Stimulated activated CD4-positive, alpha-beta T cell treated with anti-CD3 and anti-CD28 coated beads, Interleukin-1b, Interleukin-23, amount 100 ng/mL, for 48 hours (primary cell): ENCODE measurements around the gene SLC4A7.
"Not testable (repeated sequence)": the region's sequence is repeated elsewhere in the genome, so short reads cannot be mapped to it uniquely, and the experiment has no call there.

Source experiments
- DNase-seq: peaks from one replicate; pipeline ENCODE4 v3.0.0-alpha.2; 2020

Gene SLC4A7

GRCh38 chr3:27426926-27427325 lies 57.3 kb downstream of the SLC4A7 start:
- no peak for DNase-seq

GRCh38 chr3:27425896-27426565 lies 58.2 kb downstream of the SLC4A7 start:
- DNase-seq: no peak

- not testable (repeated sequence) for DNase-seq
Measured at GRCh38 chr3:27424812-27425521, 59.2 kb downstream of the SLC4A7 start.

GRCh38 chr3:27423463-27423862 lies 60.7 kb downstream of the SLC4A7 start:
- no peak for DNase-seq

- no peak for DNase-seq
Measured at GRCh38 chr3:27422617-27423016, 61.6 kb downstream of the SLC4A7 start.

GRCh38 chr3:27415202-27415601 lies 69.0 kb downstream of the SLC4A7 start:
- DNase-seq: no peak

- DNase-seq: no peak
Measured at GRCh38 chr3:27392950-27393679, 91.1 kb downstream of the SLC4A7 start.

GRCh38 chr3:27392414-27392813 lies 91.8 kb downstream of the SLC4A7 start:
- not testable (repeated sequence) for DNase-seq

- DNase-seq: no peak
Measured at GRCh38 chr3:27391796-27392195, 92.4 kb downstream of the SLC4A7 start.

GRCh38 chr3:27387625-27388024 lies 96.6 kb downstream of the SLC4A7 start:
- no peak for DNase-seq

GRCh38 chr3:27385504-27385903 lies 98.7 kb downstream of the SLC4A7 start:
- no peak for DNase-seq

GRCh38 chr3:27384191-27384590 lies 100.0 kb downstream of the SLC4A7 start:
- DNase-seq: no peak

GRCh38 chr3:27380433-27381357 lies 103.5 kb downstream of the SLC4A7 start:
- no peak for DNase-seq

- no peak for DNase-seq
Measured at GRCh38 chr3:27378331-27378730, 105.9 kb downstream of the SLC4A7 start.

- no peak for DNase-seq
Measured at GRCh38 chr3:27376109-27376772, 107.9 kb downstream of the SLC4A7 start.

GRCh38 chr3:27368831-27369607 lies 115.2 kb downstream of the SLC4A7 start, which contains the start of gene NEK10:
NEK10 (minus strand) TSS chr3:27369383; CDS start chr3:27352882, 16,501 bp downstream.
- DNase-seq: peak; percentile 90

GRCh38 chr3:27366062-27366591 lies 118.1 kb downstream of the SLC4A7 start:
- DNase-seq: no peak

GRCh38 chr3:27360113-27361078 lies 123.8 kb downstream of the SLC4A7 start:
- DNase-seq: no peak

- DNase-seq: no peak
Measured at GRCh38 chr3:27358372-27358771, 125.8 kb downstream of the SLC4A7 start.
